ENCODE measurements around the gene DIP2C. TPM values are rescaled to one million over a fixed set of nuclear protein-coding genes. Genes with fewer than 3 reads are reported as not detected.

DIP2C gene
- polyA plus RNA-seq, 3 donors: 0.11 TPM; not detected in 2

DNA sequence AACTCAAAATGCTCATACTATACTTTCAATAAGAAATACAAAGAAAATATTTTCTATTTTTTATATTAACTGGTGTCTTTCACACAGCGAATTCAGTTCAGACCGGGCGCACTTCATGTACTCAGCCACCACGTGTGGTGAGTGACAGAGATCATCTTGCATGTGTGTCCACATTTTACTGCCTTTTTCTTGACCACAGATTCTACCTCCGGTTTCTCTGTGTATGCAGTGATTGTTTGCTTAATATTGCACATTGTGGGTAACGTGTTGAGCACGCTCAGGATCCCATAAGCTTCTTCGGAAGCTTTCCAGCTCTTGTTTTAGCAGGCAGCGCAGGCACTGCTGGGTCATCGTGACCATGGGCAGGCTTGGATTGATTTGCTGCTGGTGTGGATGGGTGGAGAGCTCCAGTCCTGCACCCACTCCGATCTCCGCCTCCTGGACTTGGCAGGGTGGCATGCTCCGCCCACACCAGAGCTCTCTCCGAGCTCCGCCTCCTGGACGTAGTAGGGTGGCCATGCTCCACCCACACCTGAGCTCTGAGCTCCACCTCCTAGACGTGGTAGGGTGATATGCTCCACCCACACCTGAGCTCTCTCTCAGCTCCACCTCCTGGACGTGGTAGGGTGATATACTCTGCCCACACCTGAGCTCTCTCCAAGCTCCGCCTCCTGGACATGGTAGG, 253.3 kb downstream of the DIP2C start:
- no peak overlapping the region for H3K4me2 ChIP-seq (replicated peaks; ENCODE audit: extremely low read depth, low read length, poor library complexity, severe bottlenecking)

DNA sequence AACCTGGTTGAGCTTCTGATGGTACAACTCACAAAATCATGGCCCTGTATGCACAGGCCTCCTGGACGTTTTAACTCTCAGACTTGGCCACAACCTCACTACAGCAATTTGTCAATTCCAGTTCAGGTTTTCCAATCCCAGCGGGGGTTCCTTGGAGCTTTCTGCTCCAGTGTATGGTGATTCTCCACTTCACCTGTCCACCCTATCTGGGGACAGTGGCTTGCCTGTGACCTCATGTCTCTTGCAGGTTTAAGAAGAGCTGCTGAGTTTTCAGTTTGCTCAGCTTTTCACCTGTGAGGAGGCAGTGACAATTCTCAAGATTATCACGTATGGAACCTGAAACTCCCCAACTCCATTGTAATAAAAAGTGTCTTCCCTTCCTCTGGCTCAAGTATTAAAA, 254.1 kb downstream of the DIP2C start:
- H3K27ac Mint-ChIP-seq: no peak overlapping the region
- no peak overlapping the region for H3K4me2 ChIP-seq (replicated peaks; ENCODE audit: extremely low read depth, low read length, poor library complexity, severe bottlenecking)
- intact Hi-C loops (cut with micrococcal nuclease): no loop called here

More for the DNA sequence above, 253.3 kb downstream of the DIP2C start:
- intact Hi-C loops (cut with micrococcal nuclease): no loop called here
- peaks cover 0 to 8% (median 0%) of the 10 kb centered on the region in 7 donors for H3K9me3 Mint-ChIP-seq
- no peak overlapping the region for H3K4me3 Mint-ChIP-seq
- no peak overlapping the region for H3K27ac Mint-ChIP-seq
- WGBS (ENCODE audit: insufficient coverage): 93% methylated on average over 10 of the region's 19 CpGs
- H2AFZ ChIP-seq (ENCODE audit: insufficient read depth, low read depth, low read length, poor library complexity, severe bottlenecking): no peak overlapping the region
- H3K36me3 Mint-ChIP-seq: no peaks in the 10 kb centered on the region
- no peak overlapping the region for H3K27ac ChIP-seq (ENCODE audit: low read depth in 1 of 2, low read length in 2 of 2)
- H3K4me3 ChIP-seq (replicated peaks in 1 of 3; ENCODE audit: low read depth in 2 of 3, low read length in 3 of 3): no peak overlapping the region
- H3K27me3 Mint-ChIP-seq (ENCODE audit: low read depth in 3 of 3): peaks cover 5 to 14% (median 7%) of the 10 kb centered on the region in 3 donors
- H3K9ac ChIP-seq (ENCODE audit: insufficient read depth, low read length, poor library complexity, severe bottlenecking): no peak overlapping the region
- DNase-seq: no peak
- no peaks in the 10 kb centered on the region for H3K9me3 ChIP-seq (replicated peaks in 1 of 2; ENCODE audit: control insufficient read depth in 1 of 2, insufficient read depth in 1 of 2, low read length in 2 of 2)
- no peaks in the 10 kb centered on the region for H4K20me1 ChIP-seq (ENCODE audit: insufficient read depth, low read length)
- no peaks in the 10 kb centered on the region for H3K4me1 Mint-ChIP-seq
- TF ChIP-seq, protein P1, sequence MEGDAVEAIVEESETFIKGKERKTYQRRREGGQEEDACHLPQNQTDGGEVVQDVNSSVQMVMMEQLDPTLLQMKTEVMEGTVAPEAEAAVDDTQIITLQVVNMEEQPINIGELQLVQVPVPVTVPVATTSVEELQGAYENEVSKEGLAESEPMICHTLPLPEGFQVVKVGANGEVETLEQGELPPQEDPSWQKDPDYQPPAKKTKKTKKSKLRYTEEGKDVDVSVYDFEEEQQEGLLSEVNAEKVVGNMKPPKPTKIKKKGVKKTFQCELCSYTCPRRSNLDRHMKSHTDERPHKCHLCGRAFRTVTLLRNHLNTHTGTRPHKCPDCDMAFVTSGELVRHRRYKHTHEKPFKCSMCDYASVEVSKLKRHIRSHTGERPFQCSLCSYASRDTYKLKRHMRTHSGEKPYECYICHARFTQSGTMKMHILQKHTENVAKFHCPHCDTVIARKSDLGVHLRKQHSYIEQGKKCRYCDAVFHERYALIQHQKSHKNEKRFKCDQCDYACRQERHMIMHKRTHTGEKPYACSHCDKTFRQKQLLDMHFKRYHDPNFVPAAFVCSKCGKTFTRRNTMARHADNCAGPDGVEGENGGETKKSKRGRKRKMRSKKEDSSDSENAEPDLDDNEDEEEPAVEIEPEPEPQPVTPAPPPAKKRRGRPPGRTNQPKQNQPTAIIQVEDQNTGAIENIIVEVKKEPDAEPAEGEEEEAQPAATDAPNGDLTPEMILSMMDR (IDR thresholded peaks at IDR 0.05): no peak
- H3K36me3 ChIP-seq (replicated peaks in 1 of 2; ENCODE audit: control insufficient read depth in 1 of 2, insufficient read depth in 2 of 2, low read length in 2 of 2): no peaks in the 10 kb centered on the region
- H3K27me3 ChIP-seq (ENCODE audit: control insufficient read depth in 2 of 2, insufficient read depth in 2 of 2, low read length in 2 of 2): no peaks in the 10 kb centered on the region
- H3K79me2 ChIP-seq (ENCODE audit: insufficient read depth, low read length): no peaks in the 10 kb centered on the region
- no peaks in the 10 kb centered on the region for H3K4me1 ChIP-seq (ENCODE audit: control insufficient read depth in 1 of 2, insufficient read depth in 2 of 2, low read length in 2 of 2)

More for the DNA sequence above, 254.1 kb downstream of the DIP2C start:
- TF ChIP-seq, protein P1 (IDR thresholded peaks at IDR 0.05): no peak
- no peaks in the 10 kb centered on the region for H3K36me3 ChIP-seq (replicated peaks in 1 of 2; ENCODE audit: control insufficient read depth in 1 of 2, insufficient read depth in 2 of 2, low read length in 2 of 2)
- H3K79me2 ChIP-seq (ENCODE audit: insufficient read depth, low read length): no peaks in the 10 kb centered on the region
- no peak for DNase-seq
- H3K27ac ChIP-seq (ENCODE audit: low read depth in 1 of 2, low read length in 2 of 2): no peak overlapping the region
- Mint-ChIP-seq H3K36me3 (no peaks in the 10 kb centered on the region), H3K4me1 (no peaks in the 10 kb centered on the region), H3K27me3 (ENCODE audit: low read depth in 3 of 3) (peaks cover 5 to 15% (median 9%) of the 10 kb centered on the region in 3 donors), H3K9me3 (peaks cover 0 to 8% (median 0%) of the 10 kb centered on the region in 7 donors), H3K4me3 (no peak overlapping the region)
- no peak overlapping the region for H3K4me3 ChIP-seq (replicated peaks in 1 of 3; ENCODE audit: low read depth in 2 of 3, low read length in 3 of 3)
- no peaks in the 10 kb centered on the region for H3K9me3 ChIP-seq (replicated peaks in 1 of 2; ENCODE audit: control insufficient read depth in 1 of 2, insufficient read depth in 1 of 2, low read length in 2 of 2)
- no peaks in the 10 kb centered on the region for H3K4me1 ChIP-seq (ENCODE audit: control insufficient read depth in 1 of 2, insufficient read depth in 2 of 2, low read length in 2 of 2)
- no peaks in the 10 kb centered on the region for H3K27me3 ChIP-seq (ENCODE audit: control insufficient read depth in 2 of 2, insufficient read depth in 2 of 2, low read length in 2 of 2)
- H2AFZ ChIP-seq (ENCODE audit: insufficient read depth, low read depth, low read length, poor library complexity, severe bottlenecking): no peak overlapping the region
- WGBS (ENCODE audit: insufficient coverage): 83% methylated on average over 1 of the region's 3 CpGs
- no peaks in the 10 kb centered on the region for H4K20me1 ChIP-seq (ENCODE audit: insufficient read depth, low read length)
- H3K9ac ChIP-seq (ENCODE audit: insufficient read depth, low read length, poor library complexity, severe bottlenecking): no peak overlapping the region

All from CD14-positive monocyte (primary cell).